Stimulated activated CD4-positive, alpha-beta T cell treated with anti-CD3 and anti-CD28 coated beads, Interleukin-15, amount 100 ng/mL, for 1 hour (primary cell): Measurements from ENCODE around the gene GRPEL1.
A peak's percentile ranks its signal among the peaks of the same experiment; 100 is the strongest.
"Not testable (repeated sequence)": the region's sequence is repeated elsewhere in the genome, so short reads cannot be mapped to it uniquely, and the experiment has no call there.

Experiments used
- DNase-seq, 2 donors: peaks; one replicate each; pipeline ENCODE4 v3.0.0-alpha.2; 2020; ENCODE audit warnings: low read depth in 1 of 2, low spot score in 1 of 2

Gene GRPEL1

GRCh38 chr4:7092026-7092425 lies 24.2 kb upstream of the GRPEL1 start:
- DNase-seq, result no peak

- no peak for DNase-seq
These were observed 21.5 kb upstream of the GRPEL1 start for GRCh38 chr4:7089213-7089986.

- DNase-seq, result no peak
These were observed 19.2 kb upstream of the GRPEL1 start for GRCh38 chr4:7087036-7087435.

DNA sequence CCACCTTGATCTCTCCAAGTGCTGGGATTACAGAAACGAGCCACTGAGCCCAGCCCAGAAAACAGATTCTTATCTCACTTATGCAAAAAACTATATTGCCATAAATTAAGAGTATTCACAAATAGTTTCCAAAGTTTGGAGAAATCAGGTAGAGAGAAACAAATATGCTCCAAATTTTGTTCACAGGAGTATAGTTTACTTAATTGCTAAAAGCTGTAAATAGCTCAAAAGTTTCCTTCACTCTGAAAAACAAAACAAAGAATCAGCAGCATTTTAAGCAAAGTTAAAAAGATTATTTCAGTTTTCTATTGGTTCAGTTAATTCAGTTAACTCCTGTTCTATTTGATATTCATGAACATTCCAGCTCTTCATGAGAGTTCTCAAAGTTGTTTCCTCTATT lies 18.5 kb upstream of the GRPEL1 start:
- DNase-seq, result no peak

DNA sequence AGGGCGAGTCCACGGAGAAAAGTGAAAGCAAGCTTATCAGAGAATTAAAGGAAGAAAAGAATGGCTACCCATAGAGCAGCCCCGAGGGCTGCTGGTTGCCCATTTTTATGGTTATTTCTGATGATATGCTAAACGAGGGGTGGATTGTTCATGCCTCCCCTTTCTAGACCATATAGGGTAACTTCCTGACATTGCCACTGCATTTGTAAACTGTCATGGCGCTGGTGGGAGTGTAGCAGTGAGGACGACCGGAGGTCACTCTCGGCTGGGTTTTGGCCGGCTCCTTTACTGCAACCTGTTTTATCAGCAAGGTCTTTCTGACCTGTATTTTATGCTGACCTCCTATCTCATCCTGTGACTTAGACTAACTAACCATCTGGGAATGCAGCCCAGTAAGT lies 16.7 kb upstream of the GRPEL1 start:
- not testable (repeated sequence) for DNase-seq

- DNase-seq, result no peak
These were observed 16.0 kb upstream of the GRPEL1 start for GRCh38 chr4:7083597-7084563.

GRCh38 chr4:7079909-7080308 lies 12.0 kb upstream of the GRPEL1 start:
- not testable (repeated sequence) for DNase-seq

GRCh38 chr4:7079483-7079882 lies 11.6 kb upstream of the GRPEL1 start:
- DNase-seq, result not testable (repeated sequence)

- DNase-seq, result no peak
These were observed 10.2 kb upstream of the GRPEL1 start for GRCh38 chr4:7078025-7078424.

DNA sequence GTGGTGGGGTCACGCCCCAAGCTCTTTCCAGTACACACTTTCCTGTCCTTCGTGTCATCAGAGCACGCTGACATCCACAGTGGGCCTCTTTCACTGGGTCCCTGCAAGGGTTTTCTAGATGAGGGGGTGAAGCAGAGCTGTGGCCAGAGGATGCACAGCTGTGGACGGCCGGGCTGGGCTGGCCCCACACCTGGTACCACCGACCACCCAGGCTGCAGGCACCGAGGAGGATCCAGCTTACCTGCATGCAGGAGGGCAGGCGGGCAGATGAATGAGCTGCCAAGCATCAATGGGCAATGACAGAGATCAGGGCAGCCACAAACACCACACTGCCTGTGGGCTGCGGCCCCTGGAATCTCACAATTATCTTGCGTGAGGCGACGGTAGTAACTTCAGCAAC lies 9.5 kb upstream of the GRPEL1 start:
- no peak for DNase-seq

GRCh38 chr4:7076696-7077082 lies 8.8 kb upstream of the GRPEL1 start:
- DNase-seq, result no peak

DNA sequence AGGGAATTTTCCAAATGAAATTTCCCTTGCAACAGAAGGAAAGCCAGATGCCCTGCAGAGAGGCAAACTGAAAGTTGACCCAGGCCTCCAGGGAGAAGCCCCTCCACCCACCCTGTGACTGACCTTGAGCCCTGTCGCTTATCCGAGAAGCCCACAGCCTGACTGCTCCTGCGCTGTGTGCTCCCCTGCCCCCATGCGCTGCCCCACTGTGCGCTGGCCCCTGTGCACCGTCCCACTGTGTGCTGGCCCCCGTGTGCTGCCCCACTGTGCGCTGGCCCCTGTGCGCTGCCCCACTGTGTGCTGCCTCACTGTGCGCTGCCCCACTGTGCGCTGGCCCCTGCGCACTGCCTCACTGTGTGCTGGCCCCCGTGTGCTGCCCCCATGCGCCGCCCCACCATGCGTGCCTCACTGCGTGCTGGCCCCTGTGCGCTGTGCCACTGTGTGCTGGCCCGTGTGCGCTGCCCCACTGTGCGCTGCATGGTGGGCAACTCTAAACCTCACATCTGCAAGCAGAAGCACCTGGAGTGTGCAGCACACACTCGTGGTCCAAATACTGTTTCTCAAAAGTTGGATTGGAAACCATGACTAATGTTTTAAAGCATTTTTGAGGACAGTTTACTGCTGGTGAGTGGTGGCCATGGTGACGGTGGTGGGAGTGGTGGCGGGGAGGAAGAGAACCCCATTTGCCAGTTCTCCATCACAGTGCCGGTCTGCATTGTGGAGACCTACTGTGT lies 8.3 kb upstream of the GRPEL1 start:
- DNase-seq, result no peak

DNA sequence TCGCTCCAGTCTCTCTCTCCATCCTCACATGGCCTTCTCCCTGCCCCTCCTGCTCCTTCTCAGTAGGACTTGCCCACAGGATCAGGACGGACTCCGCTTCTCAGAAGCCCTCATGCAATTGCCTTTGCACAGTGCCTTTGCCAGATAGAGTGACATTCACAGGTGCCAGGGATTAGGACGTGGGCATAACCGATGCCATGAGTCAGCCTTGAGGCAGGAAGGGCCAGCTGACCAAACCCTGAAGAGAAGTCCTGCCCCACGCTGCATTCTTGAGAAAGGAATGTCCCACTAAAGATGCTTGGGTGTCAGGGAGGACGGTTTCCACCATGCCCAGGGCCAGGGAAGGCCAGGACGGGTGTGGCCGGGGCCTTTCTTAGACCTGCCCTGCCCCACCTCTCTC lies 6.6 kb upstream of the GRPEL1 start:
- no peak for DNase-seq

- no peak for DNase-seq
These were observed 5.9 kb upstream of the GRPEL1 start for GRCh38 chr4:7073526-7074390.

GRCh38 chr4:7073059-7073458 lies 5.2 kb upstream of the GRPEL1 start:
- no peak for DNase-seq

- peak; percentile 70 to 80 for DNase-seq
These were observed 3.1 kb upstream of the GRPEL1 start for GRCh38 chr4:7070729-7071511.

DNA sequence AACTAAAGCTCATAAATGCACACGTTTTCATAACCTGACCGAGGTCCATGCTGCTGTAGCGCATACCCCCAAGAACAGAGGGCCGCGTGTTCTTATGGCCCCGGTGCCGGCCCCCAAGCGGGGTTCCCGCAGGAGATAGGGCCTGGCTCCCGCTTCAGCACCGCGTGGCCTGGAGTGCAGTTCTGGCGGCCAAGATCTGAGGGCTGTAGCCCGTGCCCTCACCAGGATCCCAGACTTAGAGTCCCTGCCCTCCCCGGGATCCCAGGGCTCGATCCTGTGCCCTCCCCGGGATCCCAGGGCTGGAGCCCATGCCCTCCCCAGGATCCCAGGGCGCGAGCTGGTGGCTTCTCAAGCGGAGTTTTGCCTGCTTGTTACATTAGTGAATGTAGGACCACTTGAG lies 1.0 kb upstream of the GRPEL1 start:
- DNase-seq, result no peak

GRCh38 chr4:7068279-7068842 lies 497 bp upstream of the GRPEL1 start:
- no peak for DNase-seq

GRCh38 chr4:7067126-7067451 lies 775 bp downstream of the GRPEL1 start:
- DNase-seq, result no peak

DNA sequence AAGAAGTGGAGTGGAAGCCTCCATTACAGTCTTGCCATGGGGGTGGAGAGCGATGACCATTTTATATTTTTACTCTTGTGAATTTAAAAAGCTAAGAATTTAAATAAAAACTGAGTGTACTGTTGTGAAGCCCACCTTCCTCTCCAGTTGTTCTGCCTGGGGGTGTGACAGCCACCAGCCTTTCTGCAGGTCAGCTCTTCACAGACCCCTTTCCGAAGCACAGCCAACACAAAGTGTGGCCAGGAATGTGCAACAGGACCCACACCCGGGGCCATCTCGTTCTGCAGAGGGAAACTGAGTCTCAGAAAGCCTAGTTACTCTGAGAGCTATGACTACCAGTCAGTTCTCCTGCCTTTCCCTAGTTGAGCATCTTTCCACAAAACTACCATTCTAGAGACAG lies 1.4 kb downstream of the GRPEL1 start:
- no peak for DNase-seq
